Inflammatory macrophage treated with lipopolysaccharide for 4 hours (primary cell): ENCODE measurements around the gene FBXO21.
"Not testable (repeated sequence)": the region's sequence is repeated elsewhere in the genome, so short reads cannot be mapped to it uniquely, and the experiment has no call there.

ENCODE experiments used
- DNase-seq: peaks from one replicate; pipeline ENCODE4 v3.0.0-alpha.2; 2020

The FBXO21 gene

GRCh38 chr12:117100851-117101673, 89.2 kb downstream of the FBXO21 start:
- DNase-seq: no peak

GRCh38 chr12:117100251-117100650, 90.0 kb downstream of the FBXO21 start:
- DNase-seq: peak; percentile 26

DNA sequence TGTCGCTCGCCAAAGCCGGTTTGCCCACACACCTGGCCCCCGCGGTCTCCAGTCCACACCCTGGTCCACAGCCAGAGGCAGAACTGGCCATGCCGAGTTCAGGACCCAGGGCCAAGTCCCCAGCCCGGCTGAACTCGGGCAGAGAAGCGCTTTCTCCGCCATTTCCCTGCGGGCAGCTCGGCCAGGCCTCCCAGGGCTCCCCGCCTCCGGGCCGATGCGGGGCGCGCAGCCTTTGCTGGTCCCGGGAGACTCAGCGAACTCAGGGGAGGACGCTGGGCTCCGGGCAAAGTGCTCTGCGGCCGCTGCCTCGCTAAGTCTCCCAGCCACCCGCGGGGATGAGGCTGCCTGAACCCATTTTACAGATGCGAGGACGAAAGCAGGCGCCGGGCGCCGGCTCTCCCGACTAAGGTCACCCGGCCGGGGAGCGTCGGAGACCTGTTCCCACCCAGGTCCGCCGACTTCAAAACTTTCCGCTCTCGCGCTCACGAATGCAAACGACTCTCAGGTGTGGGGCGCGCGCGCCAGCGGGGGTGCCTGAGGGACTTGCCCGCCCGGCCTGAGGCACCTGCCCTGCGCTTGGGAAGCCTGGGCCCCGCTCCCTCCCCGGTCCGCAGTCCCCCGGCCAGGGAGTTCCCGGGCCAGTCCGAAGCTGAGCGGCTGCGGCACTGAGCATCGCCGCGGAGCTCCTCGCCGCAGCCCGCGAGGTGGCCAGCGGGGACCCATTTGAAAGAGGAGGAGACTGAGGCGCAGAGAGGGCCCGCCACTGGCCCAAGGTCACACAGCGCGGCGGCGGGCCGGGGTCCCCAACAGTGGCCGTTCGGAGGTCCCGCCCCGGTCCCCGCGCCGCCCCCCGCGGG, 91.7 kb downstream of the FBXO21 start:
- peak; percentile 18 for DNase-seq

DNA sequence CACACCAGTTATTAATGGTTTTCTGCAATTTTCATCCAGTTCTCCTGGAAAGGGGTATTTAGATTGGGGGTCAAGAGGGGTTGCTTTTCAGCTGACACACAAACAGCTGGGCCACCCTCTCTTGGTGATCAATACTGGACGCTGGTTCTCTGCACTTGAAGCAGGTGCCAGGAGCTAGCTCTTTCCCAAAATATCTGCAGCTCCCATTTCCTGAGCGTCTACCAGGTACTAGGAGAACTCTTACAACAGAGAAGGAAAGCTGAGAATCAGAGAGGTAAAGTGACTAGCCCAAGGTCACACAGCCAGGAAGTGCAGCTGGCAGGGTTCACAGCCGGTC, 92.3 kb downstream of the FBXO21 start:
- DNase-seq: no peak

- DNase-seq: no peak
Observed at GRCh38 chr12:117097159-117097558, 93.1 kb downstream of the FBXO21 start.

- DNase-seq: no peak
Observed at GRCh38 chr12:117096501-117097042, 93.7 kb downstream of the FBXO21 start.

DNA sequence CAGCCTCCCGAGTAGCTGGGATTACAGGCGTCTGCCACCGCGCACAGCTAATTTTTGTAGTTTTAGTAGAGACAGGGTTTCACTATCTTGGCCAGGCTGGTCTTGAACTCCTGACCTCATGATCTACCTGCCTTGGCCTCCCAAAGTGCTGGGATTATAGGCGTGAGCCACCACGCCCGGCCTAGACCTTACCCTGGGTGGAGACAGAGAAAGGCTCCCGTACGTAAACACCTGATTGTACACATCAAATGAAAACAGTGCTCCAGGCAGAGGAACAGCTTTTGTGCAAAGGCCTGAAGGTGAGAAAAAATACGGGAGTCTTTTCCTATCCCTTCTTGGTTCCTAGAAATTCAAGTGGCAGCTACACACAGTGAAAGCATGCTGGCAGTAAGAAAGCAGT, 95.1 kb downstream of the FBXO21 start:
- DNase-seq: not testable (repeated sequence)

DNA sequence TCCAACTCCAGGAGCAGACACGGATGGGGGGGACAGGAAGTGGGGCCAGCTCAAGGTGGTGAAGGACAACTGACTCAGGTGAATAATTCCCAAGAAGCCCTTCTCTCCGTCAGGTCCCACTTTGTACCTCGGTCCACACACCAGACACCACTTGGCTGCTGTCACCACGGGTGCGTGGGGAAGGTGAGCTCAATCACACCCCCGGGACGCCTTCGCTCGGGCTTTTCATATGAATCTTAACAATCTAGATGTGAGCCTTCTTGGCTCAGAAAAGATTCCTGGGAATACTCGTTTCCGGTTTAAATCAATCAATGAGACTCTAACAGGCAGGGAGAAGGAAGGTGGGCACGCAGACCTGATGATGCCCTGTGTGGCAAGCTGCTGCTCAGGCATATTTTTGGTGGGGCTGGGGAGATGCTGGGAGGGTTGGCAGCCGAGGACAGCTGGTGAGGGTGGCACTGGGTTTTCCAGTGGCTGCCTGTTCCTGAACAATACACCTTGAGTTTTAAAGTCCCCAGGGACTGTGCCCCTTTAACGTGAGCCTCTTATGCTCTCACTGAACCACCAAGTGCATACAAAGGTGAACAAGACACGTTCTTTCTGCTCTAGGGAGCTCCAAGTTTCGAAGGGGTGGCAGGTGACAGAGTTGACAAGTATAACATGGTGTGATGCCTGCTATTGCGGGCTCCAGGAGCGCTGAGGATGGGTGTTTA, 96.2 kb downstream of the FBXO21 start:
- DNase-seq: no peak

- no peak for DNase-seq
Observed at GRCh38 chr12:117093431-117093830, 96.8 kb downstream of the FBXO21 start.

GRCh38 chr12:117092886-117093285, 97.4 kb downstream of the FBXO21 start:
- DNase-seq: no peak

DNA sequence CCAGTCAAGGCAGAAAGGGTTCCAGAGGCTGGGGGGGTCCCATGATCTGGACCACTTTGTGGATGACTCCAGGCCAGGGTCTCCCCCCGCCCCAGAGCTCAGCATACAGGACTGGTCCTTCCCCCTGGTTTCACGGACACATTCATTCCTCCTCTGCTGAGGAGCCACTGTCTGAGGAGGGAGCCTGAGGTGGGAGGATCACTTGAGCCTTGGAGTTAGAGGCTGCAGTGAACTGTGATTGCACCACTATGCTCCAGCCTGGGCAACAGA, 97.8 kb downstream of the FBXO21 start:
- no peak for DNase-seq
